Choroid plexus epithelial cell (primary cell): Measurements from ENCODE around the gene SMIM13.
A peak's percentile ranks its signal among the peaks of the same experiment; 100 is the strongest.
"Not testable (repeated sequence)": the region's sequence is repeated elsewhere in the genome, so short reads cannot be mapped to it uniquely, and the experiment has no call there.

ENCODE experiments used
- DNase-seq: peaks from one replicate; pipeline ENCODE4 v3.0.0-alpha.2; 2010; ENCODE audit warnings: low read depth
- H3K4me3 ChIP-seq: 2 replicates; pipeline ENCODE4 v1.5.1; 2011; ENCODE audit warnings: low read depth, mild to moderate bottlenecking, control low read depth, low read length, moderate library complexity
- CTCF ChIP-seq: conservative IDR thresholded peaks from 2 replicates; pipeline ENCODE4 v1.5.1; 2011; ENCODE audit warnings: low read depth, mild to moderate bottlenecking, control low read depth, inconsistent platforms, low read length, moderate library complexity

SMIM13 gene

GRCh38 chr6:11083491-11083890 lies 10.1 kb upstream of the SMIM13 start:
- DNase-seq: peak; percentile 38
- no peak overlapping the region for H3K4me3 ChIP-seq
- TF ChIP-seq CTCF: no peak

- H3K4me3 ChIP-seq: no peak overlapping the region
- DNase-seq: no peak
- no peak for TF ChIP-seq CTCF
These were observed 9.7 kb upstream of the SMIM13 start for GRCh38 chr6:11083956-11084355.

GRCh38 chr6:11085758-11086435 lies 7.7 kb upstream of the SMIM13 start:
- TF ChIP-seq CTCF: no peak
- peak; percentile 75 for DNase-seq
- H3K4me3 ChIP-seq: no peak overlapping the region

- DNase-seq, H3K4me3 ChIP-seq: not testable (repeated sequence)
These were observed 6.4 kb upstream of the SMIM13 start for GRCh38 chr6:11087141-11087812.

GRCh38 chr6:11089695-11090094 lies 3.9 kb upstream of the SMIM13 start:
- no peak overlapping the region for H3K4me3 ChIP-seq
- TF ChIP-seq CTCF: no peak
- DNase-seq: no peak

GRCh38 chr6:11091141-11091540 lies 2.5 kb upstream of the SMIM13 start:
- not testable (repeated sequence) for DNase-seq, H3K4me3 ChIP-seq

- H3K4me3 ChIP-seq: peak overlapping the region; percentile 100
- no peak for TF ChIP-seq CTCF
- peak; percentile 56 for DNase-seq
These were observed 812 bp upstream of the SMIM13 start for GRCh38 chr6:11092668-11093375.

GRCh38 chr6:11093376-11093625 lies 333 bp upstream of the SMIM13 start:
- TF ChIP-seq CTCF: no peak
- no peak for DNase-seq
- H3K4me3 ChIP-seq: peak overlapping the region; percentile 100
